CD4-positive, alpha-beta T cell treated with Interferon gamma for 1 hour (primary cell): Measurements from ENCODE around the gene TPPP2.
A peak's percentile ranks its signal among the peaks of the same experiment; 100 is the strongest.

ENCODE experiments used
- DNase-seq: peaks from one replicate; pipeline ENCODE4 v3.0.0-alpha.2; 2020

The TPPP2 gene

DNA sequence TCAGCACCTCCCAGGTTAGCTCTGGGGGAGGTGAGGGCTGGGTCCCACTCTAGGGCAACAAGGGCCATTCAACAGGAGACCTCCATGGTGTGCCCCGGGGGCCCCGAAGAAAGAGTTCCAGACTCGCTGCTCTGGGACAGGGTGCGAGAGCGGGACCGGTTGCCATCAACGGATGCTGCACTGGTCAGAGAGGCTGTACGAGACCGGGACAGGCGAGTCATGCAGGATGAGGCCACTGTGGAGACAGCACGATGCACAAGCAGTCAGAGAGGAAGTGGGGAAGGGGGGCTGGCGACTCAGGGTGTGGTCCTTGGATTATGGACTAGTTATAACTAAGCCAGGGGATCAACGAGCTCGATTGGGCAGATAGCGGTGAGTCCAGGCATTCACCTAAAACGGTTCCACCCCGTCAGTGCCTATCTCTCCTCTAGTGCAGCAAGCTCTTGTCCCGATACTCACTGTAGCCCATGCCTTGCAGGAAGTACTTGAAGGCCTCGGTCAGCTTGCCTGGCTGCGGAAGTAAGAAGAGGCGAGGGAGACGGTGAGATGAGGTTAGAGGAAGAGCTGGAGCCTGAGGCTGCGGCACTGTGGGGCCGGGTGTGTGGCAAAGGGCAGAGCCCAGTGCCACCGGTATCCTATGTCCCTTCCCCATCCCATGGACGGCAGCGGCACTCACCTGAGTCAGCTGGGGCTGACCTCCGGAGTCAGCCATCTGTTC lies 12.3 kb upstream of the TPPP2 start:
- DNase-seq = no peak

GRCh38 chr14:21018286-21018685 lies 11.7 kb upstream of the TPPP2 start:
- DNase-seq = no peak

DNA sequence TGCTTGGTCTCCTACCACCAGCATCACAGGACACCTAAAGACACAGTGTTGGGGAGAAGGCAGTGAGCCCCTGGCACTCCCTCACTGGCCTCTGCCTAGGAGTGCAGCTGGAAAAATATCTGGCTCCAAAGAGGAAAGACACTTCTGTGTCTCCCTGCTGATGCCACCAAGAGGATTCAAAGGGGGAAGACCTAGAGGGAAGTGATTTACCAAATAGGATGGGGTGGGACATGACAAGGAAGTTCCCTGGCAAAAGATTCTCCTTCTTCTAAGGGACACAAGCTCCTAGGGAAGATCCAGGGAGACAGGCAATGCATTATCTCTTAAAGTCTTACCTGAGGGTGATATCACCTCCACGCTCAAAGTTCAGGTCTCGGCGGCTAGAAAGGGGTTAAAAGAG lies 11.2 kb upstream of the TPPP2 start:
- no peak for DNase-seq

DNA sequence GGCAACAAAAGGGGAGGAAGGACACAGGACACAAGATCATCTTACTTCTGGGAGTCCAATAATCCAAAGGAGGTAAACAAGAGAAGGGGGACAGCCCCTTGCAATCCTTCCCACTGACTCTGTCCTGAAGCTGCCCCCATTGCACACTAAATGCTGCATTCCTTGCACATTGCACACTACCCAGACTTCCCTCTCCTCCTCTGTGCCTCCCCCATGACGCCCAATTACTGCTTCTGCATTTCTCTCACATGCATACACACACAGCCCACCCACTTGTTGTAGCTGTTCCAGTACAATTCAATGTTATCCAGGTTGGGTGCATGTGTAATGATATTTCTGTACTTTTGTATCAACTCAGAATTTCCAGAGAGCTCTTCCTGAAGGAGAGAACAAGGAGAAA lies 10.7 kb upstream of the TPPP2 start:
- DNase-seq = no peak

DNA sequence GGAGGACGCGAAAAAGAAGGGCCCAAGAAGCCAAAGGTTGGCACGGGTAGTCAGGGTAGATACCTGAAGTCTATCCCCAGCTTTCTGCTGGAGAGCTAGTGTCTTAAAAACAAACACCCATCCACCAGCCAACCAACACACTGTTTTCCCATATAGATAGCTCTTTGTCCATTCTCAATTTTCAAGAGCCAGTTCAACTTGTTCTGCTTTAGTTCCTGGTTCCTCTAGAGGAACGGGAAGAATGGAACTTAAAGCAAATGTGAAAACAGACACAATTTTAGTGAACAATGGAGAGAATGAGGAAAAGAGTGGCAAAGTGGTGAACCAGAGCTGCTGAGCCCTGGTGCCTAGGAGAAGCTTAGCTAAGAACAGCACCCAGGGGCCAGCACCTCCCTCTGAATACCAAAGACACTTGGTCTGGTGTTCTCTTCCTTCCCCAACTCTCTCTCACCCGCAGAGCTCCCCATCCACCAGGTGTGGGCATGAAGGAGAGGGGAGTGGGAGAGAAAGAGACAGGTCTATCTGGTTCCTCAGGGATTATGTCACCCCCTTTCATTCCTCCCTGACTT lies 9.0 kb upstream of the TPPP2 start:
- no peak for DNase-seq

DNA sequence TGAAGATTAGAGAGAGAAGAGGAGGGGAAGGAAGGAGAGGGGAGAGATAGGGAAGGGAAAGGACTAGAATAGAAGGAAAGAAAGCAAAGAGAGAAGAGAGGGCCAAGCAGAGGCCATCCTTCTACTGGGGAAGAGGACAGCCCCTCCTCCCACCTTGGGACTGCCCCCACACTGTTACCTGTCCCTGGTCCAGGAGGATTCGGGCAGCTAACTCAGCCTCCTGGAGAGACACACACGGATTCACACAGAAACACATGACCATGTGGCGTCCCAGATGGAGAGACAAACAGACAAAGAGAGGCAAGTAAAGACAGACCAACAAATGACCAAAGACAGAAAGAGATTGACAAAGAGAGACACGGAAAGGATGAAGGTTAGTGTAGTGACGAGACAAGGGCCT lies 7.3 kb upstream of the TPPP2 start:
- no peak for DNase-seq

DNA sequence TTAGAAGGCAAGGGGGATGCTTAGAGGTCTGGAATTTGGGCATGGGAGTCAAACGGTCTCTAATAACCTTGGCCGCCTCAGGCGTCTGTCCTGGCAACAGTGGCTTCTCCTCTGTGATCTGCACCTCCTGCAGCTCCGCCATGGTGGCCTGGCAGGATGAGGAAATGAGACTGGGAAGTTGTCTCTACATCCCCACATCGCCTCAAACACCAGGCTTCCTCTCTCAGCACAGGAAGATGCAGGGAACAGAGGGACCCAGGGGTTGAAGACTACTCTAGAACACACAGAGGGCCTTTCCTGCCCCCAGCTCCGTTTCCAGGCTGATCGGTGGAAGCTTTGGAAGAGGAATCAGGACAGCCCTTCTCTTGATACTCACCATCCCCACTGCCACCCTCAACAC lies 6.8 kb upstream of the TPPP2 start:
- DNase-seq = no peak

- no peak for DNase-seq
Observed at GRCh38 chr14:21023817-21024584, 6.0 kb upstream of the TPPP2 start.

DNA sequence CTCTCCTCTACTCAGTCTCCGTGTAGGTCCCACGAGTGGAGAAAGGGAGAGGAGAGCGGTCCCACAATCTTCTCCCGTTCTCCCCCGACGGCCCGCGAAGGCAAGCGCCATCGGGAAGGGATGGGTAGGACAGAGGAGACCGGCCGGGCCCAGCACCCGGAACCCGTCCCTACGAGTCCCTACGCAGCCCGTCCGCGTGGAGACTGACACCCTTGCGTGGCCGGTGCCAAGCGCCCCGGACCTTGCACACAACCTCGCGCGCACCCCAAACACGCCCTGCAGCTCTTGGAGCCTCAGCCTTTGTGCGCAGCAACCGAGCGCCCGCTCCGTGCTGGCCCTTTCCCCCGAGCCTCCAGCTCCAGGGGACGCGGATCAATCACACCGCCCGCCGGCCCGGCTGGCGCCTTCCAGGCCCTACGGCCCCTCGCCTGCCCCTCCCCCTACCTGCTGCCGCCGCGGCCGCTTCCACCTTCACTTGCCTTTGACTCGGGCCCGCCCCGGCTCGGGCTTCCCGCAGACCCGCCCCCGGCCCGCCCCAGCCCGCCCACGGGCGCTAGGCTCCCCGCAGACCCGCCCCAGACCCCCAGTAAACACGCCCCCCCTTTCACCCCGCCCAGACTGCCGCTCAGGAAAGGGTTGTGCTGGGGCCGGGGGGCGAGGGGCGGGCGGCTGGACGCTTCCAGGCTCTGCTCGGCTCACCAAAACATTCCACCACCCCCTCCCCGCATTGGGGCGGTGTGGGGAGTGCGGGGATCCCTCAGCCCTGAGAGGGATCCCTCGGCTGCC lies 5.2 kb upstream of the TPPP2 start, which contains the start of gene NDRG2:
Gene NDRG2, minus strand, starts transcription at position 477 of the 786 bp plus-strand sequence. CDS start 1,746 bp downstream, outside the sequence.
- DNase-seq = peak; percentile 79

- no peak for DNase-seq
Observed at GRCh38 chr14:21025371-21026273, 4.4 kb upstream of the TPPP2 start.

DNA sequence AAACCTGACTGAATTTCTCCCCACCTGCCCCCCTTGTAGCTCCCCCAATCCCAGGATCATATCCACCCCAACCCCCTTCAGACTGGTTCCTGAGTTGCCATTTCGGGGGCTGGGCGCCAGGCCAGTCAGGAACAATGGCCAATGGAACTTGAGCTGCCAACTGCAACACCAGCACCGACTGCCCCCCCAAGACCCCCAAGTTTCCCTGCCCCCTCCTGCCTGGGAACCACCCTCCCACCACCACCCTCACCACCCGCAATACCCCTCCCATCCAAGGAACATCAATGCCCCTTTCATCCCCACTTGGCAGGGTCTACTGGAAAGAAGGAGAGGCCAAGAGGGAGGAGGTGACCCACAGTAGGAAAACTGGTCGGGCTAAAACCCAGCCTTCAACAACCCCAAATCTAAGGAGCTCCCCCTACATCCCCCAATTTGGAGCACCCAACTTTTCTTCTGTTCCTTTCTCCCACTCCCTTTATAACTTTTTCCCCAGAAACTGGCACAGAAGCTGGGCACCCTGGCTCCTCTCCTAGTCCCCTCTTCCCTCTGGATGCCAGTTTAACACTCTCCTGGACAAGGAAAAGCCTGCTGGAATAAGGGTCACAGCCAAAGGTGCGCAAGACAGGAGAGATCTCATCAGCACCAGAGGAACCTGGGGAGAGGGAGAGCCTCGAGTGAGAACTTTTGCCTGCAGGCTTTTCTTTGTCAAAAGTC lies 3.6 kb upstream of the TPPP2 start:
- DNase-seq = no peak

DNA sequence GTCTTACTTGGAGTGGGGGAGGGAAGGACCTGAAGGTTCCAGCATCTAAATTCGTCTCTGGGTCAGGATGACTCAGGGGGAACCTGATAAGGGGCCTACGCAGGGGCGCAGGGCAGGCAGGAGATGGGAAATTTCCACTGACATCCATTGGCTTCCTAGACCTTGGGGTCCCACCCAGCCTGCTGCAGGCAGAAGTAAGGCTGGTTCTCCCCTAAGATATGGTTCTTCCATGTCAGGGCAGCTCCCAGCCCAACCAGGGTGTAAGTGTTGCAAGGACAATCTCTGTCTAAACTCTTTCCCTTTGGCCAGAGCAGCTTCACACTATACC lies 3.1 kb upstream of the TPPP2 start:
- DNase-seq = no peak

GRCh38 chr14:21030531-21030930 lies 514 bp downstream of the TPPP2 start:
- DNase-seq = no peak

GRCh38 chr14:21032326-21033132 lies 2.5 kb downstream of the TPPP2 start:
- DNase-seq = no peak

DNA sequence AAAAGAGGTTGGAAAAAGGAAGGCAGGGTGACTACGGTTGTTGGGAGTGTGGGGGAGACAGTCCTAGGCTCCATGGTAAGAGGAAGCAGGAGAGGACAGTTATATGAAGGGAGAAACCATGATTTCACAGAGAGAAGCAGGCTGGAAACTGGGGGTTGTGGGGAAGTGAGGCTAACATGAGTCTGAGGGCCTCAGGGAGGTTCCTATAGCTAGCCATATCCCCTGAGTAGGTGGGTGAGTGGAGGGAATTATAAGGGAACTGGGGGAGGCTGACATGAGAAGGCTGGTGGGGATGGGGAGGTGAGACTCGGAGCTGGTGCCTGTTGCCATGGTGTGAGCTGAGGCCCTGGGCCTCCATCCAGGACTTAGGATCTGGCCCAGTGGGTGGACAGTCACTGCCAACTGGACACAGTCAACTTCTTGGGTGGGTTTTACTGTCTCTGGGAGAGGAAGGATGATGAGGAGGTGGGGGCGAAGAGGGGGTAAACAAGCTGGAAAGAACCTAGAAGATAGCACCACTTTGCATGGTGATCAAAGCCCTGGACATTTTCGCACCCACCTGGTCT lies 3.2 kb downstream of the TPPP2 start:
- DNase-seq = no peak

- DNase-seq = no peak
Observed at GRCh38 chr14:21034707-21035106, 4.7 kb downstream of the TPPP2 start, which contains the start of gene RNASE13. TSS of gene RNASE13 (minus strand) at chr14:21034807. CDS start at chr14:21034288, 519 bp downstream.

- DNase-seq = no peak
Observed at GRCh38 chr14:21036751-21037150, 6.7 kb downstream of the TPPP2 start.

DNA sequence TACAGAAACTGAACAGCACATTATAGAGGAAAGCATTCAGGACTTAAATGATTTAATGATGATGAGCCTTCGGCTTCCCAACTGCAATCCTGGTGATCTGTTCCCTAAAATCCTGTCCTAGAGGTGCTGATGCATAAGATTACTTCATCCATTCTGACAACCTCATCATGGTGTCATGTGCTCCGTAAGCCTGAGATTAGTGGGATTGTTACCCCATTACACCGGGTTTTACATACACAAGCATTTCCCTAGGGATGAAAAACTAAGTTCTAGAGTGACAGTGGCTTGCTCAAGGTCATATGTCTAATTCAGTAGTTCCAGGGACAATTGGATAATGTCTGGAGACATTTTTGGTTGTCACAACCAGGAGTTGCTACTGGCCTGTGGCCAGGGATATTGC lies 7.1 kb downstream of the TPPP2 start:
- DNase-seq = no peak

DNA sequence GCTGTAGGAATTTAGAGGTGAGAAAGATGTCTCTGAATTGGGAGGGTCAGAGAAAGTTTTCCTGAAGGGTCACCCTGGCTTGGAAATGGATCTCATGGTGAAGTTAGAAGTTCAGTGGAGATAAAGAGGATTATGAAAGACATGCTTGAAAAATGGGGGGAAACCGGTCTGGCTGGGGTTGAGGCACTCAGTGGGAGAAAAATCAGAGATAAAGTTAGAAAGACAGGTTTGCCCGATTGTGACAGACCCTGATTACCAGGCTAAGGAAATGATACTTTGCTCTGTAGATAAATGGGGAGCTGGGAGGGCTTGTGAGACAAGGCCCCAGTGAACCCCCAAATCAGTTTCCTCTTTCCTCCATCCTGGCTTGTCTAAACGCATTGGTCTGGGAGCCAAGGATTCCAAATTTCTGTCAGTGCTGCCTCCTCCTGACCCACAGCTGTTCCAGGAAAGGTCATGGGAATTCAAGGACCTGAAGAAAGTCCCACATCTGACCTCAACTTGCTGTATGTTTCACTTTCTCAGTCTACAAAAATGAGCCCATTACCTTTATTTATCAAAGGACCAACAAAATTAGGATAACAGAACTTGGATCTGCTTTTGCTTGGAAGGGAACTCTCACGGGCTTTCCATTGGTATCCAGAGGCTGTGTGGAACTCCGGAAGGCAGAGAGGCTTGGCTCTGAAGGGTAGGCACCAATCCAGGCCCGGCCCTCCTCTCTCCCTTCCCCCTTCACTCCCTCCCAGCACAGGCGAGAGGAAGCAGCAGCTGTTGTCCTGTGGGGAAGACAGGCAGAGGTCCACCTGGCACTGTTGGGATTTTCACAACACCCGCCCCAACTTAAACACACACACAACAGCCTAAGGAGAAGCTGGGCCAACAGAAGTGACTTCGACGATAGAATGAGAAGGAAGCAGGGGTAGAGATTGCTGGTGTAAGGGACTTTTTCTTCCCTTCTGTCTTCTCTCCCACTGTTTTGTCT lies 8.7 kb downstream of the TPPP2 start:
- DNase-seq = no peak
